ENCODE data around the gene NLRC5.
"Not testable (repeated sequence)": the region's sequence is repeated elsewhere in the genome, so short reads cannot be mapped to it uniquely, and the experiment has no call there.

Gene NLRC5

DNA sequence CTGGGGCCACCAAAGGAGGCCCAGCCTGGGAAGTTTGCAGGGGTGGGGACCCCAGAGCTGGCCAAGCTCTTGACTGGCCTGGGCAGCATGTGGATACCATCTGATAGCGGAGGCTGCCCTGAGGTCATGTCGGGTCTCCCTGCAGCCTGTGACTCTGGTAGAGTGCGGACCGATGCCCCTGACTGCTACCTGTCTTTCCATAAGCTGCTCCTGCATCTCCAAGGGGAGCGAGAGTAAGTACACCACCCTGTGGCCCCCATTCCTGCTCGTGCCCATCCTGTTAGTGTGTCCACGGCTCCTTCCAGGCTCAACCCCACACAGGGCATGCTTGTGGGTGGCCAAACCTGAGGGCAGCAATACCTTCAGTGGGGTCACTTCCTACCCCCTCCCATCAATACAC is 19.6 kb upstream of the NLRC5 start:
- Histone ChIP-seq H3K4me1 (ENCODE audit: control extremely low read depth in 1 of 4, control insufficient read depth in 4 of 4, insufficient read depth in 4 of 4, low read length in 3 of 4) (peaks cover 4 to 16% (median 9%) of the 10 kb centered on the region in 4 experiments), H3K27ac (ENCODE audit: insufficient read depth in 1 of 2, low read depth in 1 of 2, low read length in 2 of 2, poor library complexity in 1 of 2, severe bottlenecking in 2 of 2) (no peak overlapping the region), H3K4me3 (ENCODE audit: control insufficient read depth in 1 of 7, extremely low read depth in 1 of 7, insufficient read depth in 4 of 7, low read depth in 2 of 7, low read length in 6 of 7) (no peak overlapping the region), H3K9me3 (ENCODE audit: control extremely low read depth in 1 of 5, control insufficient read depth in 4 of 5, insufficient read depth in 2 of 5, low read depth in 1 of 5, low read length in 4 of 5) (no peaks in the 10 kb centered on the region), H3K36me3 (ENCODE audit: control insufficient read depth in 4 of 4, insufficient read depth in 4 of 4, low read length in 3 of 4) (no peaks in the 10 kb centered on the region), H3K27me3 (replicated peaks in 2 of 5; ENCODE audit: control insufficient read depth in 4 of 5, insufficient read depth in 5 of 5, low read length in 4 of 5) (no peaks in the 10 kb centered on the region)
- CTCF ChIA-PET: interaction anchor here (0.8 to 3.2 kb wide), 6 partner anchors 9 to 115 kb away, joined by 3 to 14 read pairs (median 3); no protein-coding TSS in a partner anchor
- POLR2A ChIA-PET: no interaction called here
- 94% methylated on average over 7 of the region's 7 CpGs for WGBS (ENCODE audit: insufficient coverage)
- no peak for DNase-seq

GRCh38 chr16:56970934-56971767 is 18.2 kb upstream of the NLRC5 start:
- WGBS (ENCODE audit: insufficient coverage): 75% methylated on average over 8 of the region's 8 CpGs
- Histone ChIP-seq H3K9me3 (ENCODE audit: control extremely low read depth in 1 of 5, control insufficient read depth in 4 of 5, insufficient read depth in 2 of 5, low read depth in 1 of 5, low read length in 4 of 5) (no peaks in the 10 kb centered on the region), H3K27me3 (replicated peaks in 2 of 5; ENCODE audit: control insufficient read depth in 4 of 5, insufficient read depth in 5 of 5, low read length in 4 of 5) (no peaks in the 10 kb centered on the region), H3K4me1 (ENCODE audit: control extremely low read depth in 1 of 4, control insufficient read depth in 4 of 4, insufficient read depth in 4 of 4, low read length in 3 of 4) (peaks cover 5 to 14% (median 7%) of the 10 kb centered on the region in 4 experiments), H3K4me3 (ENCODE audit: control insufficient read depth in 1 of 7, extremely low read depth in 1 of 7, insufficient read depth in 4 of 7, low read depth in 2 of 7, low read length in 6 of 7) (no peak overlapping the region), H3K27ac (ENCODE audit: insufficient read depth in 1 of 2, low read depth in 1 of 2, low read length in 2 of 2, poor library complexity in 1 of 2, severe bottlenecking in 2 of 2) (no peak overlapping the region), H3K36me3 (ENCODE audit: control insufficient read depth in 4 of 4, insufficient read depth in 4 of 4, low read length in 3 of 4) (no peaks in the 10 kb centered on the region)
- CTCF ChIA-PET: interaction anchor here (1.4 to 3.2 kb wide), 4 partner anchors 10 to 75 kb away, joined by 3 to 14 read pairs (median 6); partner anchors contain the start of gene NLRC5
- DNase-seq: peak in 1 of 3 donors; percentile 36
- POLR2A ChIA-PET: interaction anchor here (0.8 kb wide), 1 partner anchor 34 kb away, joined by 3 read pairs; no protein-coding TSS in a partner anchor

- H3K9me3 ChIP-seq (ENCODE audit: control extremely low read depth in 1 of 5, control insufficient read depth in 4 of 5, insufficient read depth in 2 of 5, low read depth in 1 of 5, low read length in 4 of 5): no peaks in the 10 kb centered on the region
- WGBS (ENCODE audit: insufficient coverage): no CpG with 5 or more reads among the region's 3 CpGs
- ChIA-PET CTCF (interaction anchor here (1.4 to 7.3 kb wide), 6 partner anchors 8 to 178 kb away, joined by 3 to 59 read pairs (median 5); partner anchors contain the start of genes CETP and NLRC5), POLR2A (no interaction called here)
- no peaks in the 10 kb centered on the region for H3K36me3 ChIP-seq (ENCODE audit: control insufficient read depth in 4 of 4, insufficient read depth in 4 of 4, low read length in 3 of 4)
- no peak overlapping the region for H3K27ac ChIP-seq (ENCODE audit: insufficient read depth in 1 of 2, low read depth in 1 of 2, low read length in 2 of 2, poor library complexity in 1 of 2, severe bottlenecking in 2 of 2)
- H3K4me1 ChIP-seq (ENCODE audit: control extremely low read depth in 1 of 4, control insufficient read depth in 4 of 4, insufficient read depth in 4 of 4, low read length in 3 of 4): peaks cover 5 to 12% (median 5%) of the 10 kb centered on the region in 4 experiments
- H3K4me3 ChIP-seq (ENCODE audit: control insufficient read depth in 1 of 7, extremely low read depth in 1 of 7, insufficient read depth in 4 of 7, low read depth in 2 of 7, low read length in 6 of 7): no peak overlapping the region
- no peaks in the 10 kb centered on the region for H3K27me3 ChIP-seq (replicated peaks in 2 of 5; ENCODE audit: control insufficient read depth in 4 of 5, insufficient read depth in 5 of 5, low read length in 4 of 5)
- no peak for DNase-seq
Measured at GRCh38 chr16:56971768-56972043, 17.7 kb upstream of the NLRC5 start.

- no peaks in the 10 kb centered on the region for H3K36me3 ChIP-seq (ENCODE audit: control insufficient read depth in 4 of 4, insufficient read depth in 4 of 4, low read length in 3 of 4)
- H3K9me3 ChIP-seq (ENCODE audit: control extremely low read depth in 1 of 5, control insufficient read depth in 4 of 5, insufficient read depth in 2 of 5, low read depth in 1 of 5, low read length in 4 of 5): no peaks in the 10 kb centered on the region
- POLR2A ChIA-PET: no interaction called here
- H3K27ac ChIP-seq (ENCODE audit: insufficient read depth in 1 of 2, low read depth in 1 of 2, low read length in 2 of 2, poor library complexity in 1 of 2, severe bottlenecking in 2 of 2): no peak overlapping the region
- peaks cover 5 to 12% (median 5%) of the 10 kb centered on the region in 4 experiments for H3K4me1 ChIP-seq (ENCODE audit: control extremely low read depth in 1 of 4, control insufficient read depth in 4 of 4, insufficient read depth in 4 of 4, low read length in 3 of 4)
- 90% methylated on average over 16 of the region's 18 CpGs for WGBS (ENCODE audit: insufficient coverage)
- CTCF ChIA-PET: interaction anchor here (0.8 to 7.3 kb wide), 8 partner anchors 9 to 179 kb away, joined by 3 to 59 read pairs (median 5); partner anchors contain the start of gene CETP
- no peak for DNase-seq
- no peaks in the 10 kb centered on the region for H3K27me3 ChIP-seq (replicated peaks in 2 of 5; ENCODE audit: control insufficient read depth in 4 of 5, insufficient read depth in 5 of 5, low read length in 4 of 5)
- no peak overlapping the region for H3K4me3 ChIP-seq (ENCODE audit: control insufficient read depth in 1 of 7, extremely low read depth in 1 of 7, insufficient read depth in 4 of 7, low read depth in 2 of 7, low read length in 6 of 7)
Measured at GRCh38 chr16:56972403-56973293, 16.7 kb upstream of the NLRC5 start.

DNA sequence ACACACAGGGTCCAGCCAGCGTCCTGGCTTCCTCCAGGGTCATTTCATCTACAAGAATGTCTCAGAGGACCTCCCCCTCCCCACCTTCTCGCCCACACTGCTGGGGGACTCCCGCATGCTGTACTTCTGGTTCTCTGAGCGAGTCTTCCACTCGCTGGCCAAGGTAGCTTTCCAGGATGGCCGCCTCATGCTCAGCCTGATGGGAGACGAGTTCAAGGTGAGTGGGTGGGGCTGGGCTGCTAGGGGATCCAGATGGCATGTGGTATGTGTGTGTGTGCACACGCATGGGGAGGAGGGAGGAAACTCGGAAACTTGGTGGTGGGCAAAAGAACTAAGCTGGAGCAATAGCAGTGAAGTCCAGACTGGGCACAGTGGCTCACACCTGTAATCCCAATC is 16.1 kb upstream of the NLRC5 start:
- no peak for DNase-seq
- no peaks in the 10 kb centered on the region for H3K36me3 ChIP-seq (ENCODE audit: control insufficient read depth in 4 of 4, insufficient read depth in 4 of 4, low read length in 3 of 4)
- CTCF ChIA-PET: interaction anchor here (1.4 to 7.3 kb wide), 6 partner anchors 10 to 180 kb away, joined by 4 to 59 read pairs (median 5); partner anchors contain the start of gene CETP
- H3K27me3 ChIP-seq (replicated peaks in 2 of 5; ENCODE audit: control insufficient read depth in 4 of 5, insufficient read depth in 5 of 5, low read length in 4 of 5): no peaks in the 10 kb centered on the region
- H3K4me3 ChIP-seq (ENCODE audit: control insufficient read depth in 1 of 7, extremely low read depth in 1 of 7, insufficient read depth in 4 of 7, low read depth in 2 of 7, low read length in 6 of 7): no peak overlapping the region
- POLR2A ChIA-PET: no interaction called here
- H3K9me3 ChIP-seq (ENCODE audit: control extremely low read depth in 1 of 5, control insufficient read depth in 4 of 5, insufficient read depth in 2 of 5, low read depth in 1 of 5, low read length in 4 of 5): no peaks in the 10 kb centered on the region
- peaks cover 5 to 12% (median 5%) of the 10 kb centered on the region in 4 experiments for H3K4me1 ChIP-seq (ENCODE audit: control extremely low read depth in 1 of 4, control insufficient read depth in 4 of 4, insufficient read depth in 4 of 4, low read length in 3 of 4)
- H3K27ac ChIP-seq (ENCODE audit: insufficient read depth in 1 of 2, low read depth in 1 of 2, low read length in 2 of 2, poor library complexity in 1 of 2, severe bottlenecking in 2 of 2): no peak overlapping the region
- WGBS (ENCODE audit: insufficient coverage): 94% methylated on average over 8 of the region's 9 CpGs

GRCh38 chr16:56973899-56974298 is 15.5 kb upstream of the NLRC5 start:
- H3K36me3 ChIP-seq (ENCODE audit: control insufficient read depth in 4 of 4, insufficient read depth in 4 of 4, low read length in 3 of 4); DNase-seq; H3K27me3 ChIP-seq (replicated peaks in 2 of 5; ENCODE audit: control insufficient read depth in 4 of 5, insufficient read depth in 5 of 5, low read length in 4 of 5); POLR2A ChIA-PET; H3K27ac ChIP-seq (ENCODE audit: insufficient read depth in 1 of 2, low read depth in 1 of 2, low read length in 2 of 2, poor library complexity in 1 of 2, severe bottlenecking in 2 of 2); H3K4me3 ChIP-seq (ENCODE audit: control insufficient read depth in 1 of 7, extremely low read depth in 1 of 7, insufficient read depth in 4 of 7, low read depth in 2 of 7, low read length in 6 of 7); H3K9me3 ChIP-seq (ENCODE audit: control extremely low read depth in 1 of 5, control insufficient read depth in 4 of 5, insufficient read depth in 2 of 5, low read depth in 1 of 5, low read length in 4 of 5): not testable (repeated sequence)
- peaks cover 5 to 12% (median 5%) of the 10 kb centered on the region in 4 experiments for H3K4me1 ChIP-seq (ENCODE audit: control extremely low read depth in 1 of 4, control insufficient read depth in 4 of 4, insufficient read depth in 4 of 4, low read length in 3 of 4)
- 91% methylated on average over 3 of the region's 7 CpGs for WGBS (ENCODE audit: insufficient coverage)
- CTCF ChIA-PET: interaction anchor here (1.9 to 7.3 kb wide), 2 partner anchors 10 to 72 kb away, joined by 6 to 59 read pairs; partner anchors contain the start of gene CETP

Measured in common myeloid progenitor, CD34-positive (primary cell).